Loucy (cell line): ENCODE data around the gene ABHD17A.

Experiments used
- EZH2phosphoT487 ChIP-seq: fragments of 200-600 bp; IDR thresholded peaks from 2 replicates; pipeline ENCODE4 v1.6.1; 2018; ENCODE audit warnings: antibody characterized with exemption, mild to moderate bottlenecking, moderate library complexity, borderline replicate concordance
- TF ChIP-seq, protein P1 (sequence below): fragments of 200-600 bp; sonication (generic); conservative IDR thresholded peaks from 2 replicates; pipeline ENCODE4 v1.5.1; 2014; ENCODE audit warnings: mild to moderate bottlenecking, antibody characterized with exemption, low read length

DNA sequence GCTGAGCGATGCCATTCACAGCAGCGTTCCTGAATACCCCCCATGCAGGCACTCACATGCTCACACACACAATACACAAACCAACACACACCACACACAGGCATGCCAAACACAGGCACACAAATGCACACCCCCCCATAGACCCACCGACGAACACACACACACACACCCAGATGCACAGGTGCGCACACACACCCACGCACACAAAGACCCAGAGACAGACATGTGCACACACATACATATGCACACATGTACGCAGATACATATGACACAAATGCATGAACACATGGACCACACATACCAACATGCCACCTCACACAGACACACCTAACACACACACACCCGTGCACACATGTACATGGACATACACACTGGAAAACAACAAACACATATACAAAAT lies 48.6 kb upstream of the ABHD17A start:
- TF ChIP-seq, protein P1, sequence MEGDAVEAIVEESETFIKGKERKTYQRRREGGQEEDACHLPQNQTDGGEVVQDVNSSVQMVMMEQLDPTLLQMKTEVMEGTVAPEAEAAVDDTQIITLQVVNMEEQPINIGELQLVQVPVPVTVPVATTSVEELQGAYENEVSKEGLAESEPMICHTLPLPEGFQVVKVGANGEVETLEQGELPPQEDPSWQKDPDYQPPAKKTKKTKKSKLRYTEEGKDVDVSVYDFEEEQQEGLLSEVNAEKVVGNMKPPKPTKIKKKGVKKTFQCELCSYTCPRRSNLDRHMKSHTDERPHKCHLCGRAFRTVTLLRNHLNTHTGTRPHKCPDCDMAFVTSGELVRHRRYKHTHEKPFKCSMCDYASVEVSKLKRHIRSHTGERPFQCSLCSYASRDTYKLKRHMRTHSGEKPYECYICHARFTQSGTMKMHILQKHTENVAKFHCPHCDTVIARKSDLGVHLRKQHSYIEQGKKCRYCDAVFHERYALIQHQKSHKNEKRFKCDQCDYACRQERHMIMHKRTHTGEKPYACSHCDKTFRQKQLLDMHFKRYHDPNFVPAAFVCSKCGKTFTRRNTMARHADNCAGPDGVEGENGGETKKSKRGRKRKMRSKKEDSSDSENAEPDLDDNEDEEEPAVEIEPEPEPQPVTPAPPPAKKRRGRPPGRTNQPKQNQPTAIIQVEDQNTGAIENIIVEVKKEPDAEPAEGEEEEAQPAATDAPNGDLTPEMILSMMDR: no peak
- no peak for TF ChIP-seq EZH2phosphoT487
